ENCODE data around the gene NFX1.

DNA sequence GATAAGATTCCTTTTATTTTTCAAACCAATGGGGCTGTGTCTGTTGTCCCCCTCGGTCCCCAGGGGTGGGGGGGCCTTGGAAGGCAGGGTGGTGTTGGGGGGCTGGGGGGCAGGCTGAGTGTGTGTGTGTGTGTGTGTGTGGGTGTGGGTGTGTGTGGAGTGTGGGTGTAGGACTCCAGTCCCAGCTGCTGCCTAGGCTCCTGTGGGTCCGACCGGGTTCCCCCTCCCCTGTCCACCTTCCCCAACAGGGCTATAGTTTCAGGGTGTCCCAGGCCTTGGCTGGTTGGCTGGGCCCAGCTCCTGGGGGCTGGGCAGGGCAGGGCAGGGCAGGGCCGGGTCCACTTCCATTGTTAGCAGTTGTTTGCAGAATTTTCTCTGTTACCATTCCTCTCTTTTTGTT lies 2.1 kb upstream of the NFX1 start:
- no peak for TF ChIP-seq POLR2A (IDR thresholded peaks at IDR 0.05)
- TF ChIP-seq, protein P1, sequence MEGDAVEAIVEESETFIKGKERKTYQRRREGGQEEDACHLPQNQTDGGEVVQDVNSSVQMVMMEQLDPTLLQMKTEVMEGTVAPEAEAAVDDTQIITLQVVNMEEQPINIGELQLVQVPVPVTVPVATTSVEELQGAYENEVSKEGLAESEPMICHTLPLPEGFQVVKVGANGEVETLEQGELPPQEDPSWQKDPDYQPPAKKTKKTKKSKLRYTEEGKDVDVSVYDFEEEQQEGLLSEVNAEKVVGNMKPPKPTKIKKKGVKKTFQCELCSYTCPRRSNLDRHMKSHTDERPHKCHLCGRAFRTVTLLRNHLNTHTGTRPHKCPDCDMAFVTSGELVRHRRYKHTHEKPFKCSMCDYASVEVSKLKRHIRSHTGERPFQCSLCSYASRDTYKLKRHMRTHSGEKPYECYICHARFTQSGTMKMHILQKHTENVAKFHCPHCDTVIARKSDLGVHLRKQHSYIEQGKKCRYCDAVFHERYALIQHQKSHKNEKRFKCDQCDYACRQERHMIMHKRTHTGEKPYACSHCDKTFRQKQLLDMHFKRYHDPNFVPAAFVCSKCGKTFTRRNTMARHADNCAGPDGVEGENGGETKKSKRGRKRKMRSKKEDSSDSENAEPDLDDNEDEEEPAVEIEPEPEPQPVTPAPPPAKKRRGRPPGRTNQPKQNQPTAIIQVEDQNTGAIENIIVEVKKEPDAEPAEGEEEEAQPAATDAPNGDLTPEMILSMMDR (IDR thresholded peaks at IDR 0.05) = no peak

All from thyroid gland (tissue), 4 donors.